ENCODE data around the gene KRTAP17-1.

Gene KRTAP17-1

GRCh38 chr17:41333098-41333497, 17.6 kb upstream of the KRTAP17-1 start:
- TF ChIP-seq TAF1 (IDR thresholded peaks at IDR 0.05; ENCODE audit: borderline replicate concordance, insufficient read depth, low read length) (no peak), POLR2AphosphoS5 (IDR thresholded peaks at IDR 0.05; ENCODE audit: low read depth, low read length) (no peak), SIN3A (IDR thresholded peaks at IDR 0.05; ENCODE audit: borderline replicate concordance, insufficient read depth, low read length) (no peak), FOXP2 (optimal IDR thresholded peaks at IDR 0.05; ENCODE audit: borderline replicate concordance, extremely low read depth, extremely low read length, insufficient read depth) (no peak), REST (IDR thresholded peaks at IDR 0.05; ENCODE audit: insufficient read depth in 1 of 2, low read depth in 2 of 2, low read length in 2 of 2) (no peak)

- no peak for TF ChIP-seq SIN3A (IDR thresholded peaks at IDR 0.05; ENCODE audit: borderline replicate concordance, insufficient read depth, low read length)
- no peak for TF ChIP-seq POLR2AphosphoS5 (IDR thresholded peaks at IDR 0.05; ENCODE audit: low read depth, low read length)
- no peak for TF ChIP-seq TAF1 (IDR thresholded peaks at IDR 0.05; ENCODE audit: borderline replicate concordance, insufficient read depth, low read length)
- TF ChIP-seq REST (IDR thresholded peaks at IDR 0.05; ENCODE audit: insufficient read depth in 1 of 2, low read depth in 2 of 2, low read length in 2 of 2), result no peak
- TF ChIP-seq FOXP2 (optimal IDR thresholded peaks at IDR 0.05; ENCODE audit: borderline replicate concordance, extremely low read depth, extremely low read length, insufficient read depth), result no peak
These were observed 16.7 kb upstream of the KRTAP17-1 start for GRCh38 chr17:41332239-41332638.

GRCh38 chr17:41331606-41332005, 16.1 kb upstream of the KRTAP17-1 start:
- TF ChIP-seq SIN3A (IDR thresholded peaks at IDR 0.05; ENCODE audit: borderline replicate concordance, insufficient read depth, low read length) (no peak), FOXP2 (optimal IDR thresholded peaks at IDR 0.05; ENCODE audit: borderline replicate concordance, extremely low read depth, extremely low read length, insufficient read depth) (no peak), TAF1 (IDR thresholded peaks at IDR 0.05; ENCODE audit: borderline replicate concordance, insufficient read depth, low read length) (no peak), REST (IDR thresholded peaks at IDR 0.05; ENCODE audit: insufficient read depth in 1 of 2, low read depth in 2 of 2, low read length in 2 of 2) (no peak), POLR2AphosphoS5 (IDR thresholded peaks at IDR 0.05; ENCODE audit: low read depth, low read length) (no peak)

GRCh38 chr17:41329279-41329948, 13.9 kb upstream of the KRTAP17-1 start:
- TF ChIP-seq SIN3A (IDR thresholded peaks at IDR 0.05; ENCODE audit: borderline replicate concordance, insufficient read depth, low read length), result no peak
- TF ChIP-seq TAF1 (IDR thresholded peaks at IDR 0.05; ENCODE audit: borderline replicate concordance, insufficient read depth, low read length), result no peak
- no peak for TF ChIP-seq FOXP2 (optimal IDR thresholded peaks at IDR 0.05; ENCODE audit: borderline replicate concordance, extremely low read depth, extremely low read length, insufficient read depth)
- no peak for TF ChIP-seq POLR2AphosphoS5 (IDR thresholded peaks at IDR 0.05; ENCODE audit: low read depth, low read length)
- no peak for TF ChIP-seq REST (IDR thresholded peaks at IDR 0.05; ENCODE audit: insufficient read depth in 1 of 2, low read depth in 2 of 2, low read length in 2 of 2)
